ENCODE data around the gene PNLIPRP2. TPM values are rescaled to one million over a fixed set of nuclear protein-coding genes. Genes with fewer than 3 reads are reported as not detected.

PNLIPRP2 gene
- polyA plus RNA-seq, 3 donors = not detected

GRCh38 chr10:116654816-116655215 is 34.1 kb downstream of the PNLIPRP2 start:
- DNase-seq = no peak

GRCh38 chr10:116655568-116655967 is 34.8 kb downstream of the PNLIPRP2 start:
- DNase-seq = no peak

- DNase-seq = no peak
Measured at GRCh38 chr10:116656044-116656443, 35.3 kb downstream of the PNLIPRP2 start.

- DNase-seq = no peak
Measured at GRCh38 chr10:116657863-116658551, 37.3 kb downstream of the PNLIPRP2 start.

GRCh38 chr10:116659049-116659670 is 38.4 kb downstream of the PNLIPRP2 start:
- no peak for DNase-seq

- no peak for DNase-seq
Measured at GRCh38 chr10:116660860-116661259, 40.1 kb downstream of the PNLIPRP2 start.

GRCh38 chr10:116663342-116663741 is 42.6 kb downstream of the PNLIPRP2 start:
- DNase-seq = no peak

- DNase-seq = no peak
Measured at GRCh38 chr10:116664631-116665030, 43.9 kb downstream of the PNLIPRP2 start.

- no peak for DNase-seq
Measured at GRCh38 chr10:116665541-116666125, 44.9 kb downstream of the PNLIPRP2 start.

- no peak for DNase-seq
Measured at GRCh38 chr10:116667484-116667883, 46.7 kb downstream of the PNLIPRP2 start.

GRCh38 chr10:116668018-116668417 is 47.3 kb downstream of the PNLIPRP2 start:
- DNase-seq = no peak

GRCh38 chr10:116668446-116668845 is 47.7 kb downstream of the PNLIPRP2 start:
- DNase-seq = no peak

GRCh38 chr10:116669080-116669479 is 48.3 kb downstream of the PNLIPRP2 start:
- no peak for DNase-seq

- DNase-seq = no peak
Measured at GRCh38 chr10:116669832-116670644, 49.3 kb downstream of the PNLIPRP2 start.

GRCh38 chr10:116670706-116671105 is 50.0 kb downstream of the PNLIPRP2 start:
- DNase-seq = no peak

- DNase-seq = no peak
Measured at GRCh38 chr10:116671274-116671926, 50.6 kb downstream of the PNLIPRP2 start.

GRCh38 chr10:116672891-116673290 is 52.1 kb downstream of the PNLIPRP2 start:
- no peak for DNase-seq

GRCh38 chr10:116673866-116674265 is 53.1 kb downstream of the PNLIPRP2 start:
- DNase-seq = no peak

GRCh38 chr10:116674901-116675423 is 54.2 kb downstream of the PNLIPRP2 start:
- DNase-seq = no peak

GRCh38 chr10:116676118-116676517 is 55.4 kb downstream of the PNLIPRP2 start:
- no peak for DNase-seq

- no peak for DNase-seq
Measured at GRCh38 chr10:116676633-116677032, 55.9 kb downstream of the PNLIPRP2 start.

- DNase-seq = no peak
Measured at GRCh38 chr10:116679351-116679750, 58.6 kb downstream of the PNLIPRP2 start.

All from renal pelvis (tissue), 4 donors.